Testis (tissue), 2 donors: ENCODE measurements around the gene CDK15.

ENCODE experiments used
- POLR2A ChIP-seq: fragments of 450-650 bp; IDR thresholded peaks from one replicate; pipeline ENCODE4 v1.6.1; 2017; ENCODE audit warnings: antibody characterized with exemption, mild to moderate bottlenecking, moderate library complexity
- TF ChIP-seq, protein P1 (sequence below), 3 experiments: fragments of 450-650 bp in 2 of 3; fragments of 200-600 bp in 1 of 3; sonication (generic) in 1 of 3; IDR thresholded peaks; one replicate each; pipeline ENCODE4 v1.5.1; 2016 to 2019; ENCODE audit warnings: antibody characterized with exemption in 3 of 3, mild to moderate bottlenecking in 2 of 3, moderate library complexity in 1 of 3

DNA sequence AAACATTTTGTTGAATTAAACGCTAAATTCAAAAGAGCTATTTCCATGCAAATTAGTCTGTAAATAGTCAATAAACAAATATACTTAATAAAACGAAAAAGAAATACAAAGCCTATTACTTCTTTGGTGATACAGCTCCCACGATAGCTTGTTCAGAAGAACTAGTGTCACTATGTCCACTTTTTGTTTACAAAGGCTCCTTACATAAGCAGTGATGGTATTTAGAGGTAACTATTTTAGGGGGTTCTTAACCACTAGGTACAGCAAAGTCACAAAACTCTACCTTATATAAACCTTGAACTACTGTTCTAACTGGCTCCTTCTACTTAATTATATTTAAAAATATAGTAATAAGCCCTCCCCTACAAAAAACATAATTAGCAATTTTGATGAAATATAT lies 47.5 kb upstream of the CDK15 start:
- TF ChIP-seq POLR2A: no peak
- TF ChIP-seq, protein P1, sequence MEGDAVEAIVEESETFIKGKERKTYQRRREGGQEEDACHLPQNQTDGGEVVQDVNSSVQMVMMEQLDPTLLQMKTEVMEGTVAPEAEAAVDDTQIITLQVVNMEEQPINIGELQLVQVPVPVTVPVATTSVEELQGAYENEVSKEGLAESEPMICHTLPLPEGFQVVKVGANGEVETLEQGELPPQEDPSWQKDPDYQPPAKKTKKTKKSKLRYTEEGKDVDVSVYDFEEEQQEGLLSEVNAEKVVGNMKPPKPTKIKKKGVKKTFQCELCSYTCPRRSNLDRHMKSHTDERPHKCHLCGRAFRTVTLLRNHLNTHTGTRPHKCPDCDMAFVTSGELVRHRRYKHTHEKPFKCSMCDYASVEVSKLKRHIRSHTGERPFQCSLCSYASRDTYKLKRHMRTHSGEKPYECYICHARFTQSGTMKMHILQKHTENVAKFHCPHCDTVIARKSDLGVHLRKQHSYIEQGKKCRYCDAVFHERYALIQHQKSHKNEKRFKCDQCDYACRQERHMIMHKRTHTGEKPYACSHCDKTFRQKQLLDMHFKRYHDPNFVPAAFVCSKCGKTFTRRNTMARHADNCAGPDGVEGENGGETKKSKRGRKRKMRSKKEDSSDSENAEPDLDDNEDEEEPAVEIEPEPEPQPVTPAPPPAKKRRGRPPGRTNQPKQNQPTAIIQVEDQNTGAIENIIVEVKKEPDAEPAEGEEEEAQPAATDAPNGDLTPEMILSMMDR (IDR thresholded peaks at IDR 0.05): no peak
